Measurements from ENCODE around the gene NSUN4. TPM values are rescaled to one million over a fixed set of nuclear protein-coding genes. Genes with fewer than 3 reads are reported as not detected.
A peak's percentile ranks its signal among the peaks of the same experiment; 100 is the strongest.
"Not testable (repeated sequence)": the region's sequence is repeated elsewhere in the genome, so short reads cannot be mapped to it uniquely, and the experiment has no call there.

The NSUN4 gene
- total RNA-seq, 1 donor from 2014 or later: 30.3 TPM

- H3K4me3 Mint-ChIP-seq (ENCODE audit: low read depth); H3K36me3 Mint-ChIP-seq (ENCODE audit: insufficient read depth); H3K27ac Mint-ChIP-seq; H3K27me3 Mint-ChIP-seq; H3K9me3 Mint-ChIP-seq (ENCODE audit: low read depth); DNase-seq (ENCODE audit: low spot score, unreplicated experiment); H3K4me1 Mint-ChIP-seq (ENCODE audit: low read depth): not testable (repeated sequence)
These were observed 12.4 kb upstream of the NSUN4 start for GRCh38 chr1:46328182-46328581.

GRCh38 chr1:46329807-46330206 lies 10.8 kb upstream of the NSUN4 start:
- DNase-seq (ENCODE audit: low spot score, unreplicated experiment); H3K4me3 Mint-ChIP-seq (ENCODE audit: low read depth); H3K27ac Mint-ChIP-seq: not testable (repeated sequence)

GRCh38 chr1:46330381-46330780 lies 10.2 kb upstream of the NSUN4 start:
- not testable (repeated sequence) for H3K4me1 Mint-ChIP-seq (ENCODE audit: low read depth); H3K27me3 Mint-ChIP-seq; DNase-seq (ENCODE audit: low spot score, unreplicated experiment); H3K9me3 Mint-ChIP-seq (ENCODE audit: low read depth); H3K36me3 Mint-ChIP-seq (ENCODE audit: insufficient read depth); H3K27ac Mint-ChIP-seq; H3K4me3 Mint-ChIP-seq (ENCODE audit: low read depth)

More at GRCh38 chr1:46329807-46330206, 10.8 kb upstream of the NSUN4 start:
- H3K27me3 Mint-ChIP-seq; H3K4me1 Mint-ChIP-seq (ENCODE audit: low read depth); H3K36me3 Mint-ChIP-seq (ENCODE audit: insufficient read depth); H3K9me3 Mint-ChIP-seq (ENCODE audit: low read depth): not testable (repeated sequence)

- H3K9me3 Mint-ChIP-seq (ENCODE audit: low read depth); DNase-seq (ENCODE audit: low spot score, unreplicated experiment); H3K4me3 Mint-ChIP-seq (ENCODE audit: low read depth); H3K36me3 Mint-ChIP-seq (ENCODE audit: insufficient read depth); H3K27me3 Mint-ChIP-seq; H3K4me1 Mint-ChIP-seq (ENCODE audit: low read depth): not testable (repeated sequence)
- peak overlapping the region; percentile 59 for H3K27ac Mint-ChIP-seq
These were observed 8.6 kb upstream of the NSUN4 start for GRCh38 chr1:46331786-46332540.

- Mint-ChIP-seq H3K9me3 (ENCODE audit: low read depth) (no peaks in the 10 kb centered on the region), H3K4me3 (ENCODE audit: low read depth) (no peak overlapping the region), H3K36me3 (ENCODE audit: insufficient read depth) (no peaks in the 10 kb centered on the region), H3K27me3 (no peaks in the 10 kb centered on the region), H3K27ac (no peak overlapping the region), H3K4me1 (ENCODE audit: low read depth) (peaks cover 3% of the 10 kb centered on the region)
- no peak for DNase-seq (ENCODE audit: low spot score, unreplicated experiment)
- TF ChIP-seq CTCF (IDR thresholded peaks at IDR 0.05; ENCODE audit: unreplicated experiment): peak; percentile 19
These were observed 7.1 kb upstream of the NSUN4 start for GRCh38 chr1:46333300-46334029.

GRCh38 chr1:46334030-46334384 lies 6.6 kb upstream of the NSUN4 start:
- Mint-ChIP-seq H3K9me3 (ENCODE audit: low read depth) (no peaks in the 10 kb centered on the region), H3K27ac (no peak overlapping the region), H3K4me1 (ENCODE audit: low read depth) (peaks cover 3% of the 10 kb centered on the region), H3K36me3 (ENCODE audit: insufficient read depth) (no peaks in the 10 kb centered on the region), H3K27me3 (no peaks in the 10 kb centered on the region), H3K4me3 (ENCODE audit: low read depth) (no peak overlapping the region)
- no peak for DNase-seq (ENCODE audit: low spot score, unreplicated experiment)
- TF ChIP-seq CTCF (IDR thresholded peaks at IDR 0.05; ENCODE audit: unreplicated experiment): no peak

GRCh38 chr1:46335081-46335480 lies 5.5 kb upstream of the NSUN4 start:
- no peaks in the 10 kb centered on the region for H3K9me3 Mint-ChIP-seq (ENCODE audit: low read depth)
- DNase-seq (ENCODE audit: low spot score, unreplicated experiment): no peak
- no peak overlapping the region for H3K27ac Mint-ChIP-seq
- no peak overlapping the region for H3K4me3 Mint-ChIP-seq (ENCODE audit: low read depth)
- TF ChIP-seq CTCF (IDR thresholded peaks at IDR 0.05; ENCODE audit: unreplicated experiment): no peak
- H3K36me3 Mint-ChIP-seq (ENCODE audit: insufficient read depth): no peaks in the 10 kb centered on the region
- H3K4me1 Mint-ChIP-seq (ENCODE audit: low read depth): peaks cover 6% of the 10 kb centered on the region
- H3K27me3 Mint-ChIP-seq: no peaks in the 10 kb centered on the region

- not testable (repeated sequence) for H3K9me3 Mint-ChIP-seq (ENCODE audit: low read depth); DNase-seq (ENCODE audit: low spot score, unreplicated experiment); H3K27me3 Mint-ChIP-seq; H3K27ac Mint-ChIP-seq; H3K36me3 Mint-ChIP-seq (ENCODE audit: insufficient read depth); H3K4me3 Mint-ChIP-seq (ENCODE audit: low read depth)
- H3K4me1 Mint-ChIP-seq (ENCODE audit: low read depth): peaks cover 23% of the 10 kb centered on the region
These were observed 3.2 kb upstream of the NSUN4 start for GRCh38 chr1:46337409-46337808.

Measured in progenitor cell of endocrine pancreas (in vitro differentiated cells).